ENCODE results near the gene FTSJ1.
"Not testable (repeated sequence)": the region's sequence is repeated elsewhere in the genome, so short reads cannot be mapped to it uniquely, and the experiment has no call there.

The FTSJ1 gene

GRCh38 chrX:48519481-48519880 is 43.5 kb downstream of the FTSJ1 start:
- in situ Hi-C loops (cut with MboI; ENCODE audit: low sequenced_read_pairs), result not testable (repeated sequence)

GRCh38 chrX:48520455-48520854 is 44.5 kb downstream of the FTSJ1 start:
- in situ Hi-C loops (cut with MboI; ENCODE audit: low sequenced_read_pairs), result no loop called here

GRCh38 chrX:48520976-48521352 is 45.0 kb downstream of the FTSJ1 start:
- in situ Hi-C loops (cut with MboI; ENCODE audit: low sequenced_read_pairs), result no loop called here

- in situ Hi-C loops (cut with MboI; ENCODE audit: low sequenced_read_pairs), result no loop called here
Observed at GRCh38 chrX:48521353-48522243, 45.6 kb downstream of the FTSJ1 start, which contains the start of gene EBP. TSS of gene EBP (plus strand) at chrX:48521808. CDS start at chrX:48523772, 1,964 bp downstream.

- in situ Hi-C loops (cut with MboI; ENCODE audit: low sequenced_read_pairs), result no loop called here
Observed at GRCh38 chrX:48522291-48522690, 46.3 kb downstream of the FTSJ1 start.

GRCh38 chrX:48523682-48524081 is 47.7 kb downstream of the FTSJ1 start:
- in situ Hi-C loops (cut with MboI; ENCODE audit: low sequenced_read_pairs), result no loop called here

GRCh38 chrX:48525853-48526252 is 49.9 kb downstream of the FTSJ1 start:
- in situ Hi-C loops (cut with MboI; ENCODE audit: low sequenced_read_pairs), result not testable (repeated sequence)

- in situ Hi-C loops (cut with MboI; ENCODE audit: low sequenced_read_pairs), result no loop called here
Observed at GRCh38 chrX:48530736-48531135, 54.7 kb downstream of the FTSJ1 start.

- in situ Hi-C loops (cut with MboI; ENCODE audit: low sequenced_read_pairs), result no loop called here
Observed at GRCh38 chrX:48531358-48531959, 55.5 kb downstream of the FTSJ1 start.

GRCh38 chrX:48532161-48532560 is 56.2 kb downstream of the FTSJ1 start:
- in situ Hi-C loops (cut with MboI; ENCODE audit: low sequenced_read_pairs), result no loop called here

- in situ Hi-C loops (cut with MboI; ENCODE audit: low sequenced_read_pairs), result no loop called here
Observed at GRCh38 chrX:48533165-48533564, 57.2 kb downstream of the FTSJ1 start.
